ENCODE data around the gene TCERG1L.

TCERG1L gene

DNA sequence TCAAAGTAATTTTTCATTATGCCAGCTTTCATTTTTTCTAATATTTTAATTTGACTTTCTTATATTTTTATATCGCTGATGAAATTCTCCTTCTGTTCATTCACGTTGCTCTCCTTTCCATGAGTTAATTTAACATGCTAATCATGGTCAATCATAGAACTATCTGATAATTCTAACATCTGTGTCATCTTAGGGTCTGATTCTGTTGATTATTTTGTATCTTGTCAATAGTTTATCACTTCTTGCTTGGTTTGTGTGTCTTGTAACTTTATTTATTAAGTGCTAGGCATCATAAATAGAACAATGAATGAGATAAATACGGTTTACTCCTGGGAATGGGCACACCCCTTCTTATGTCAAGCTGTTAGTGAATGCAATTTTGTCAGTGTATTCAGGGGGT lies 11.0 kb downstream of the TCERG1L start:
- H4K20me1 ChIP-seq (ENCODE audit: low read depth, low read length), result no peaks in the 10 kb centered on the region
- no peak for TF ChIP-seq EZH2phosphoT487 (conservative IDR thresholded peaks at IDR 0.05; ENCODE audit: low read length)
- TF ChIP-seq, protein P1, sequence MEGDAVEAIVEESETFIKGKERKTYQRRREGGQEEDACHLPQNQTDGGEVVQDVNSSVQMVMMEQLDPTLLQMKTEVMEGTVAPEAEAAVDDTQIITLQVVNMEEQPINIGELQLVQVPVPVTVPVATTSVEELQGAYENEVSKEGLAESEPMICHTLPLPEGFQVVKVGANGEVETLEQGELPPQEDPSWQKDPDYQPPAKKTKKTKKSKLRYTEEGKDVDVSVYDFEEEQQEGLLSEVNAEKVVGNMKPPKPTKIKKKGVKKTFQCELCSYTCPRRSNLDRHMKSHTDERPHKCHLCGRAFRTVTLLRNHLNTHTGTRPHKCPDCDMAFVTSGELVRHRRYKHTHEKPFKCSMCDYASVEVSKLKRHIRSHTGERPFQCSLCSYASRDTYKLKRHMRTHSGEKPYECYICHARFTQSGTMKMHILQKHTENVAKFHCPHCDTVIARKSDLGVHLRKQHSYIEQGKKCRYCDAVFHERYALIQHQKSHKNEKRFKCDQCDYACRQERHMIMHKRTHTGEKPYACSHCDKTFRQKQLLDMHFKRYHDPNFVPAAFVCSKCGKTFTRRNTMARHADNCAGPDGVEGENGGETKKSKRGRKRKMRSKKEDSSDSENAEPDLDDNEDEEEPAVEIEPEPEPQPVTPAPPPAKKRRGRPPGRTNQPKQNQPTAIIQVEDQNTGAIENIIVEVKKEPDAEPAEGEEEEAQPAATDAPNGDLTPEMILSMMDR (IDR thresholded peaks at IDR 0.05; ENCODE audit: insufficient read depth, low read length, poor library complexity, severe bottlenecking), result no peak
- no peak overlapping the region for H3K4me3 ChIP-seq (ENCODE audit: insufficient read depth, low read length, poor library complexity, severe bottlenecking)
- no peaks in the 10 kb centered on the region for H3F3A ChIP-seq (ENCODE audit: insufficient read depth)
- no peaks in the 10 kb centered on the region for H3K9me2 ChIP-seq (replicated peaks; ENCODE audit: insufficient read depth, low read length)
- H3K79me2 ChIP-seq (ENCODE audit: insufficient read depth, low read length), result no peaks in the 10 kb centered on the region
- H2AFZ ChIP-seq (ENCODE audit: low read depth, low read length, severe bottlenecking), result no peak overlapping the region
- H3K9me3 ChIP-seq (ENCODE audit: insufficient read depth, low read length), result no peaks in the 10 kb centered on the region; the same call in 1 of the 2 replicates
- H3K4me2 ChIP-seq (ENCODE audit: low read depth, low read length, poor library complexity, severe bottlenecking), result no peak overlapping the region
- H3K27ac ChIP-seq (ENCODE audit: low read depth, low read length), result no peak overlapping the region
- H3K9ac ChIP-seq (ENCODE audit: low read length), result no peak overlapping the region
- no peaks in the 10 kb centered on the region for H3K36me3 ChIP-seq (ENCODE audit: low read length)
- no peaks in the 10 kb centered on the region for H3K27me3 ChIP-seq (ENCODE audit: low read length)

DNA sequence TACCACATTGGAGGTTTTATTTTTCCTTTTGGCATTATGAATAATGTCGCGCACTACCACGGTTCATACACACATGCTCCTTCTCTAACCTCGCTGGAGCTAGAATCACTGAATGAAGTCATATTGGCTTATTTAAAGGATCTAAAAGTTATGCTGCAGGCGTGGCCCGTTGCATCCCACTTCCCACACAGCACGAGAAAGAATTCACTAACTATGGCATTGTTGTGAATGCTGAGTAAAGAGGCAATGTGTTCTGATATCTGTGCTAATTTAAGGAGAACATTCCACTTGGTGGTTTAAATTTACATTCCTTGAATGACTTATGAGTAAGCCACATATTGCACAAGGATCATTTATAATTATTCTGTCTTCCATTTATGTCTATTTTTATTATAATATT lies 20.7 kb downstream of the TCERG1L start:
- Histone ChIP-seq H3K27ac (ENCODE audit: low read depth, low read length) (no peak overlapping the region), H4K20me1 (ENCODE audit: low read depth, low read length) (no peaks in the 10 kb centered on the region), H3K36me3 (ENCODE audit: low read length) (no peaks in the 10 kb centered on the region), H3K79me2 (ENCODE audit: insufficient read depth, low read length) (no peaks in the 10 kb centered on the region), H3K4me2 (ENCODE audit: low read depth, low read length, poor library complexity, severe bottlenecking) (no peak overlapping the region), H3F3A (ENCODE audit: insufficient read depth) (no peaks in the 10 kb centered on the region), H3K4me3 (ENCODE audit: insufficient read depth, low read length, poor library complexity, severe bottlenecking) (no peak overlapping the region), H2AFZ (ENCODE audit: low read depth, low read length, severe bottlenecking) (no peak overlapping the region), H3K9me3 (ENCODE audit: insufficient read depth, low read length) (no peaks in the 10 kb centered on the region), H3K9me2 (replicated peaks; ENCODE audit: insufficient read depth, low read length) (no peaks in the 10 kb centered on the region), H3K9ac (ENCODE audit: low read length) (no peak overlapping the region), H3K27me3 (ENCODE audit: low read length) (no peaks in the 10 kb centered on the region)
- no peak for TF ChIP-seq EZH2phosphoT487 (conservative IDR thresholded peaks at IDR 0.05; ENCODE audit: low read length)
- TF ChIP-seq, protein P1 (IDR thresholded peaks at IDR 0.05; ENCODE audit: insufficient read depth, low read length, poor library complexity, severe bottlenecking), result no peak

DNA sequence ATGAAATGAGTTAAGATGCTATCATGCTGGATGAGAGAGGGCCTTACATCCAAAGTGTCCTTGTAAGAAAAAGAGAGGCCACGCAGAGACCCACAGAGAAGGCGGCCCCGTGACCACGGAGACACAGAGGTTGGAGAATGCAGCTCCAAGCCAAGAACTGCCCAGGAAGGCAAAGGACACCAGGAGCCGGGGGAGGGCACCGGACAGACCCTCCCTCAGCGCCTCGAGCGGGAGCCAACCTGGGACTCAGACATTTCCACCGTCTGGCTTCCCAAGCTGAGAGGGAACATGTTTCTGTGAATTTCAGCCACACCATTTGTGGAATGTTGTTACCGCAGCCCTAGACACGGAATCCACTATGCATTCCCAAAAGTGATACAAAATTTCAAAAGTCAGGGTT lies 22.9 kb downstream of the TCERG1L start:
- Histone ChIP-seq H3K9ac (ENCODE audit: low read length) (no peak overlapping the region), H4K20me1 (ENCODE audit: low read depth, low read length) (no peaks in the 10 kb centered on the region), H3K9me3 (ENCODE audit: insufficient read depth, low read length) (no peaks in the 10 kb centered on the region), H3K27me3 (ENCODE audit: low read length) (no peaks in the 10 kb centered on the region), H3K9me2 (replicated peaks; ENCODE audit: insufficient read depth, low read length) (no peaks in the 10 kb centered on the region), H2AFZ (ENCODE audit: low read depth, low read length, severe bottlenecking) (no peak overlapping the region), H3K36me3 (ENCODE audit: low read length) (no peaks in the 10 kb centered on the region), H3K4me2 (ENCODE audit: low read depth, low read length, poor library complexity, severe bottlenecking) (no peak overlapping the region), H3F3A (ENCODE audit: insufficient read depth) (no peaks in the 10 kb centered on the region), H3K27ac (ENCODE audit: low read depth, low read length) (no peak overlapping the region), H3K79me2 (ENCODE audit: insufficient read depth, low read length) (no peaks in the 10 kb centered on the region), H3K4me3 (ENCODE audit: insufficient read depth, low read length, poor library complexity, severe bottlenecking) (no peak overlapping the region)
- TF ChIP-seq, protein P1 (IDR thresholded peaks at IDR 0.05; ENCODE audit: insufficient read depth, low read length, poor library complexity, severe bottlenecking), result no peak
- no peak for TF ChIP-seq EZH2phosphoT487 (conservative IDR thresholded peaks at IDR 0.05; ENCODE audit: low read length)

Data from SU-DHL-6 (cell line).